OCI-M2 (cell line): ENCODE data around the gene KCNAB2.

ENCODE experiments used
- DNase-seq: peaks from one replicate; lab custom pipeline; 2025; ENCODE audit not compliant: unreplicated experiment; lab: John Stamatoyannopoulos, UW

KCNAB2 gene

DNA sequence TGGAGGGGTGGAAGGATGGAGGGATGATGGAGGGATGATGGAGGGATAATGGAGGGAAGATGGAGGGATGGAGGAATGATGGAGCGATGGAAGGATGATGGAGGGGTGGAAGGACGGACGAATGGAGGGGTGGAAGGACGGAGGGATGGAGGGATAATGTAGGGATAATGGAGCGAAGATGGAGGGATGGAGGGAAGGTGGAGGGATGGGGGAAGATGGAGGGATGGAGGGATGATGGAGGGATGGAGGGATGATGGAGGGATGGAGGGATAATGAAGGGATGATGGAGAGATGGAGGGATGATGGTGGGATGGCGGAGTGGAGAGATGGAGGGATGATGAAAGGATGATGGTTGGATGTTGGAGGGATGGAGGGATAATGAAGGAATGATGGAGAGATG lies 61.3 kb downstream of the KCNAB2 start:
- no peak for DNase-seq

DNA sequence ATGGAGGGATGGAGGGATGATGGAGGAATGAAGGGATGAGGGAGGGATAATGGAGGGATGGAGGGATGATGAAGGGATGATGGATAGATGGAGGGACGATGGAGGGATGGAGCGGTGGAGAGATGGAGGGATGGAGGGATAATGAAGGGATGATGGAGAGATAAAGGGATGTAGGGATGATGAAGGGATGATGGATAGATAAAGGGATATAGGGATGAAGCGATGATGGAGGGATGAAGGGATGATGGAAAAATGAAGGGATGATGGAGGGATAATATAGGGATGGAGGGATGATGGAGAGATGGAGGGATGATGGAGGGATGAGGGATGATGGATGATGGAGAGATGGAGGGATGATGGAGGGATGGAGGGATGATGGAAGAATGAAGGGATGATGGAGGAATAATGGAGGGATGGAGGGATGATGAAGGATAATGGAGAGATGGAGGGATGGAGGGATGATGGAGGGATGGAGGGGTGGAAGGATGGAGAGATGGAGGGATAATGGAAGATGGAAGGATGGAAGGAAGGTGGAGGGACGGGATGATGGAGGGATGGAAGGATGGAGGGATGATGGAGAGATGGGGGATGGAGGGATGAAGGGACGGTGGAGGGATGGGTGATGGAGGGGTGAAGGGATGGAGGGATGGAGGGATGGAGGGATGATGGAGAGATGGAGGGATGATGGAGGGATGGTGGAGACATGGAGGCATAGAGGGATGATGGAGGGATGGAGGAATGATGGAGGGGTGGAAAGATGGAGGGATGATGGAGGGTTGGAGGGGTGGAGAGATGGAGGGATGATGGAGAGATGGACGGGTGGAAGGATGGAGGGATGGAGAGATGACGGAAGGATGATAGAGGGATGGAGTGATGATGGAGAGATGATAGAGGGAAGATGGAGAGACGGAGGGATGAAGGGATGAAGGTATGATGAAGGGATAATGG lies 62.0 kb downstream of the KCNAB2 start:
- no peak for DNase-seq

DNA sequence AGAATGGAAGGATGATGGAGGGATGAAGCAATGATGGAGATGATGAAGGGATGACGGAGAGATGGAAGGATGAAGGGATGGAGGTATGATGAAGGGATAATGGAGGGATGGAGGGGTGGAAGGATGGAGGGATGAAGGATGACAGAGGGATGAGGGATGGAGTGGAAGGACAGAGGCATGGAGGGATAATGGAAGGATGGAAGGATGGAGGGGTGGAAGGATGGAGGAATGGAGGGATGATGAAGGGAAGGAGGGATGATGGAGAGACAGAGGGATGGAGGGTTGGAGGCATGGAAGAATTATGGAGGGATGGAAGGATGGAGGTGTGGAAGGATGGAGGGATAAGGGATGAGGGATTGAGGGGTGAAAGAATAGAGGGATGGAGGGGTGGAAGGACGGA lies 62.8 kb downstream of the KCNAB2 start:
- no peak for DNase-seq

DNA sequence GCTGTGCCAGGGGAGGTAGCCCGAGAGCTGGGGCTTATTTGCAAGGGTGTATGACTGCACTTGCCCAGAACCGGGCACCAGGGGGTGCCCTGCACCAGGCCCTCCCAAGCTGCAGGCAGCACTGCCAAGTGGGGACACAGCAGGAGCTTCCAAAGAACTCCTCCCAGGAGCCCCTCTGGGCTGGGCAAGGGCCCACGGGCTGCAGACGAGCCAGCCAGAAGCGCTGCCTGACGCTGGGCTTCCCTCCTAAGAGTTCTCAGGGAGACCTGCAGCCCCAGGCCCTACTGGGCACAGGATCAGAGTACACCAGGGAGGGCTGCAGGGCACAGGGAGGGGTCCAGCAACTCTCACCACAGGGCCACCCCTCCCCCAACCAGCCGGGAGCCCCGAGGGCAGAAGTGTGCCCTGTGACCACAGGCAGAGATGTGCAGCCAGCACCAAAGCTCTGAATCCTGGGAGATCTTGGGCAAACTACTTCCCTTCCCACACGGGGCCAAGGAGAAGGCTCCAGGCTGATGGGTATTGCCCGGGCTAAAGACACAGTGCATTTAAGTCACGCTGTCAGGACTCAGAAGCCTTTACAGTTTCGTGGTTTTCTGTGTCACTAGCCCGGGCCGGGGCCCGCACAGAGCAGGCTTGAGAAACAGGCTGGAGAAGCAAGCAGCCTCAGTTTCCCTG lies 63.4 kb downstream of the KCNAB2 start:
- no peak for DNase-seq

DNA sequence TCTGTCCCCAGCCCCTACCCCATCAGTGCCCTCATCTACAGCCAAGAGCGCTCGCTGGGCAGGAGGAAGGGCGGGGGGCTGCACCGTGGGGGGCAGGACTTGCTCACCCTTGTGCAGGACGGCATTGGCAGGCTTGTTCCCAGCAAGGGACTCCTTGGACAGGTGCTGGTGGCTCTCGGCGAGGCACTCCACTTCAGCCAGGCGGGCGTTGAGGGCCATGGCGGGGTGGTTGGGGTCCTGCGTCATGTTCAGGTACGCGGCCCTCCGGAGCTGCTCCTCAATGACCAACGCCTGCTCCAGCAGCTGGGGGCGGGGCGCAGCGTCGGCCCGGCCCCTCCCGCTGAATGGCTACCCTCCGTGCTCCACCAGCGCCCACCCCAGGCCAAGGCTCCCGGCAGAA lies 64.0 kb downstream of the KCNAB2 start:
- no peak for DNase-seq

DNA sequence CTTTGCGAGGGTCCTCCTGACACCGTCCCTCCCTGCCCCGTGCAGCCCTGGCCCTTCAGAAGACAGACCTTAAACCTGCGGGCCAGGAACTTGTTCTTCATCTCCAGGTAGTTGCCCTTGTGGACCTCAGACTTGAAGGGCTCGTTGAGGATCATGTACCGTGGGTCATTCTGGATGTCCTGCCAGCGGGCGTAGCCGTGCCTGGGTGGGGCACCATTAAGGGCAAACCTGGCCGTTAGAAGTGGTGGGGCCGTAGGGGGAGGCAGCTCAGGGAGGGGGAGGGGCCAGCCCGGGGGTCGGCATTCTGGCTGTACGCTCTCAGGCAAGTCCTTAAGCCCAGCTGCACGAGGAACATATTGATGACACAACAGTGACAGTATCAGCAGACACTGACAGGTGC lies 64.6 kb downstream of the KCNAB2 start:
- no peak for DNase-seq

DNA sequence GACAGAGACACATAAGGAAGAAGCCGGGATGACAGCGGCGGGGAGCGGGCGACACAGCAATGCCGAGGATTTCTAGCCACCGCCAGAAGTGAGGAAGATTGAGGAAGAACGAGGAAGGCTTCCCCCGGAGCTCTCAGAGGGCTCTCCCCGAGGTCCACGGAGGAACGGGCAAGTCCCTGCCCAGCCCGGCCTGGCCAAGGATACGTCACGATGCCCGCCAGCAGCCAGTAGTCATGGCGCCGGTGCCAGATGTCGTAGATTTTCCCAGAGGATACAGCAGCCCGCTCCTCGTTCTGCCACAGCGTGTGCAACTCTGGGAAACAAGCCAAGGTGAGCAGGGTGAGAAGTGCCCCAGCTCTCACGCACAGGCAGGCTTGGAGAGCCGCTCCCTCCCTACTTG lies 65.9 kb downstream of the KCNAB2 start:
- no peak for DNase-seq

DNA sequence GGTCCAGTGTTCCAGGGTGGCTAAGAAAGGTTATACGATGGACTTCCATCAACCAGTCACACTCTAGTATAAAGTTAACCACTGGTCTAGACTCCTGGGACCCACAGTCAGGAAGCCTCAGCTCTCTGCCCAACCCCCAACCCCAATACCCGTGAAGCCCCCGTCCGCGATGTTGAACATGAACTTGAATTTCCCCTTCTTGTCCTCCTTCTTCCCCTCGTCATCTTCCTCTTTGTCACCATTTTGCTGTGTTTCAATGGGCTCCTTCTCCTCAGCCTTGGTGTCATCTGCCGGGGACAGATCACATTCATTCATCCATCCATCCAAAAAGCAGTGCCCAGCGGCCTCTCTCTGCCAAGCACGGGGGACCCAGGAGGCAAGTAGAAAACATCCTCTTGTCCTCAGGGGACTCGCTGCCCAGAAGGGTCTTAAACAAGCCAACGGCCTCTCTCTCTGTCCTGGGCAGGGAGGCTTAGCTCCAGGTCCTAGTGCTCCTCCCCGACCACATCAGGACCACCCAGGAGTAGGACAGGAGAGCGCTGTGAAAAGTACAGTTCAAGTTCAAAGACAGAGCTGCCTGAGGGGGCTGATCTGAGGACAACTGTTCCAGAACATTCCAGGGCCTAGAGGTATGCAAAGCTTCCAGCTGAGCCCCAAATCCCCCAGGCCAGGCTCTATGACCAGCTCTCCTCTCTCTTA lies 66.5 kb downstream of the KCNAB2 start:
- DNase-seq, result no peak

DNA sequence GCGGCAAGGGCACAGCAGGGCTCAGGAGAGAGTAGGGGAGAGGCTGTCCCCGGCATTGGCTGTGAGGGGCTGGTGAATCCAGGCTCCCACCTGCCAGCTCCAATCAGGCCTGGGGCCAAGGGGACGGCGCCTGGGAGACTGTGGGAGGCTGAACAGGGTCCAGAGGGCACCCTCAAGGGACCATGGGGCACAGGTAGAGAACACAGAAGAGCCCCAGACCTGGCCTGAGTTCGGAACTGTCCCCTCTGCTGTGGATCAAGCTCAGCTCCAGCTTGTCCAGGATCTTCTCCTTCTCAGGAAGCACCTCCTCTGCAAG lies 67.0 kb downstream of the KCNAB2 start:
- no peak for DNase-seq

DNA sequence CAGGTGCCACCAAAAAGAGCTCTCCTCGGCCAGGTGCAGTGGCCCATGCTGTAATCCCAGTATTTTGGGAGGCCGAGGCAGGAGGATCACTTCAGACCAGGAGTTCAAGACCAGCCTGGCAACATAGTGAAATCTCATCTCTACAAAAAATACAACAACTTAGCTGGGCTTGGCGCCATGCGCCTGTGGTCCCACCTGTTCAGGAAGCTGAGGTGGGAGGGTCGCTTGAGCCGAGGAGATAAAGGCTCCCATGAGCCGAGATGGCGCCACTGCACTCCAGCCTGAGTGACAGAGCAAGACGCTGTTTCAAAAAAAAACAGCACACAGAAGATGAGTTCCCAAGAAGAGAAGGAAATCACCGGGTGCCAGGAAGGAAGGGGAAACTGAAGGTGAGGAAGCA lies 67.4 kb downstream of the KCNAB2 start:
- no peak for DNase-seq

DNA sequence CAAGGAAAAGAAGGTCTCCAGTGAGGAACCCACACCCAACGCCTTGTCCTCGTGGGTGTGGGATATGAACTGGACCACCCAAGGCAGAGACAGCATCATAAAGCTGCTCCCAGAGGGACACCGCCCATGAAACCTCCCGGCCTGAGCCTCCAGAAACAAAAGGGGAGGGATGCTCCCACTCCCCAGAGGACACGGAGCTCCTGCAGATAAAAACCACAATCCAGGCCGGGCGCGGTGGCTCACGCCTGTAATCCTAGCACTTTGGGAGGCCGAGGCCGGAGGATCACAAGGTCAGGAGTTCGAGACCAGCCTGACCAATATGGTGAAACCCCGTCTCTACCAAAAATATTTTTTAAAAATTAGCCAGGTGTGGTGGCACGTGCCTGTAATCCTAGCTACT lies 68.1 kb downstream of the KCNAB2 start:
- DNase-seq, result no peak

DNA sequence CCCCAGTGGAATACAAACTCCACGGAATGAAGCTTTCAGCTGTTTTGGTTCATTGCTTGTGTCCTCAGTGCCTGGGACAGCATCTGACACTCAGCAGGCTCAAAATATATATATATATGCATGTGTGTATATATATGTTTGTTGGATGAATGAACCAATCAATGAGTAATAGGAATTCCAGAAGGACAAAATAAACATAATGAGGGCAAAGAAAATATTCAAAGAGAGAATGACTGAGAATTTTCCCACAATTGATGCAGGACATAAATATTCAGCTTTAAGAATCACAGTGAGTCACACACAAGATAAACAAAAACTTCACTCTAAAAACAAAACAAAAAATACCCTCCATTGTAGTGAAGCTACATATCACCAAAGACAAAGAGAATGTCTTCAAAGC lies 70.4 kb downstream of the KCNAB2 start:
- DNase-seq, result no peak

DNA sequence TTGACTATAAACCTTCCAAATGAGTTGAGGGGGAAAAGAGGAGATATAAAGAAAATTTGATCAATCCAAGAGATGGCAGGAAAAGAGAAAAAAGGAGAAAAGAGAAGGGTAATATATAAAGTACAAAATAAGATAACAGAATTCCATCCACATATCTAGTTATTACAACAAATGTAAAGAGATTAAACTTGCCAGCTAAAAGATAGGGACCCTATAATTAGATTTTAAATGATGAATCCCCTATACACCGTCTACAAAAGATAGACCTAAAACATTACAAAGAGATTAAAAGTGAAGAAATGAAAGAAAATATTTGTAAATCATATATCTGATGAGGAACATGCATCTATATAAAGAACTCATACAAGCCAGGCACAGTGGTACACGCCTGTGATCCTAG lies 71.4 kb downstream of the KCNAB2 start:
- DNase-seq, result no peak

DNA sequence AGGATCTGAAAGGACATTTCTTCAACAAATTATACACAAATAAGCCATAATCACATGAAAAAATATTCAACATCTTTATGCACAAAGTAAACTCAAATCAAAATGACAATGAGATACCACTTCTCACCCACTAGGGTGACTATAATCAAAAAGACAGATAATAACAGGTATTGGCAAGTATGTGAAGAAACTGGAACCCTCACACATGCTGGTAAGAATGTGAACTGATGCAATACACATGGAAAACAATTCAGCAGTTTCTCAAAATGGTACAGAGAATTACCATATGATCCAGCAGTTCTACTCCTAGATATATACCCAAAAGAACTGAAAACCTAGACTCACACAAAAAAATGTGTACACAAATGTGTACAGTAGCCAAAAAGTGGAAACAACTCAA lies 71.9 kb downstream of the KCNAB2 start:
- no peak for DNase-seq

DNA sequence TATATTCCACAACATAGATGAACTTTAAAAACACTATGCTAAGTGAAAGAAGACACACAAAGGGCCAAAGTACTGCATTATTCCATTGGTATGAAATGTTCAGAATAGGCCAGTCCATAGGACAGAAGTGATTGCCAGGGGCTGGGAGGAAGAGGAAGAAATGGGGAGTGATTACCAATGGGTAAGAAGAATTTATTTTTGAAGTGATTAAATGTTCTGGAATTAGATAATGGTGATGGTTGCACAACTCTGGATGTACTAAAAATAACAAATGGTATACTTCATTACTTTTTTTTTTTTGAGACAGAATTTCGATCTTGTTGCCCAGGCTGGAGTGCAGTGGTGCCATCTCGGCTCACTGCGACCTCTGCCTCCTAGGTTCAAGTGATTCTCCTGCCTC lies 72.7 kb downstream of the KCNAB2 start:
- no peak for DNase-seq

DNA sequence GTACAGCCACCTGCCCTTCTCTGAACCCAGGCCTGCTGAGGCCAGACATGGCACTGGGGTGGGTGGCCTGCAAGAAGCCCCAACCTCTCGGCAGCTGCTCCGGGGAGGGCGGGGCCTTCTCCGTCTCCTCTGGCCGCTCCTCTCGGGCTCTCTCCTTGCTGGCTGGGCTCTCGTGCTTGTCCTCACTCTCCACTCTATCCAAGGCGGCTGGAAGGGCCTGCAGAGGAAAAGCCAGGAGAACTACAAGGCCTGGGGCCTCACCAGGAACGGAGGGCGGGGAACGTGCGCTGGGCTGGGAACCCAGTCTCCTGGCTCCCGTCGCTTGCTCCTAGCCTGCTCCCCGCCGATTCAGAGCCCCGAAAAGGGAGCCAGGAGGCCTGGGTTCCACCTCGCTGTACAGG lies 75.3 kb downstream of the KCNAB2 start:
- no peak for DNase-seq

DNA sequence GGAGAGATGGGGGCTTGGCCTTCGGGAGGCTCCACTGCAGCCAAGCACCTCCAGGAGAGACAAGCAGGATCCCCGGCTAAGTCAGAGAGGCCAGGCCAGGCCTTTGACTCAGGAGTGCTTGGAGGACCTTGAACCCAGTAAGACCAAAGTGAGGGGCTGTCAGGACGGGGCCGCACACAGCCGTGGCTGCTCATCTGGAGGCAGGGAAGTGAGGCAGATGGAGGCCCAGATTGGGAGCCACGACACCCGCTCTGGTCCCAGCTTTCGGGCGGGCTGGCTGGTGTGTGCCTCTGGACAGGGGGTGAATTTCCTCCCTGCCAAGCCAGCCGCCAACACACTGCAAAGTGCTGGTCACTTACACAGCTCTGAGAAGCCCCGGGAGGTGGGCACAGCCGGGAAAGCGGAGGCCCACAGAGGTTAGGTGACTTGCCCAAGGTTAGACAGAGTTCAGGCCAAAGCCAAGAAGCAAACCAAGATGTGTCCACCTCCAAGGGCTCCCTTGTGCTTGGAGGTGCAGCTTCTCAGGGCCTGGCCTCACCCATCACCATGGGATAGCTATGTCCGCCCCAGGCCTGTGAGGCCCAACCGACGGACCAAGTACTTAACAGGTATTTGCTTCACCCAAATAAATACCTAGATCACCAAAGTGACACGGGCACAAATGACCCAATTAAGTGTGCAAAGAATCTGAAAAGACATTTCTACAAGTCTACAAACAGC lies 76.1 kb downstream of the KCNAB2 start:
- no peak for DNase-seq

DNA sequence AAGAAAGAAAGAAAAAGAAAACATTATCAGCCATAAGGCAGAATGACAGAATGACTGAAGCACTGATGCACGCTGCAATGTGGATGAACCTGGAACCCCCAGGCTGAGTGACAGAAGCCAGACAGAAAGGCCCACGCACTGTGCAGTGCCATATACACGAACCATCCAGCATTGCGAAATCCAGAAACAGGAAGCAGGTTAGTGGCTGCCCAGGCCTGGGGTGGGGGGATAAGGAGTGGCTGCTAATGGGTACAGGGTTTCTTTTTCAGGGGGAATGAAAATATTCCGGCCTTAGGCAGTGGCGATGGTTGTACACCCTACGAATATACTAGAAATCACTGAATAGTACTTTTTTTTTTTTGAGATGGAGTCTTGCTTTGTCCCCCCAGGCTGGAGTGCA lies 77.4 kb downstream of the KCNAB2 start:
- no peak for DNase-seq

DNA sequence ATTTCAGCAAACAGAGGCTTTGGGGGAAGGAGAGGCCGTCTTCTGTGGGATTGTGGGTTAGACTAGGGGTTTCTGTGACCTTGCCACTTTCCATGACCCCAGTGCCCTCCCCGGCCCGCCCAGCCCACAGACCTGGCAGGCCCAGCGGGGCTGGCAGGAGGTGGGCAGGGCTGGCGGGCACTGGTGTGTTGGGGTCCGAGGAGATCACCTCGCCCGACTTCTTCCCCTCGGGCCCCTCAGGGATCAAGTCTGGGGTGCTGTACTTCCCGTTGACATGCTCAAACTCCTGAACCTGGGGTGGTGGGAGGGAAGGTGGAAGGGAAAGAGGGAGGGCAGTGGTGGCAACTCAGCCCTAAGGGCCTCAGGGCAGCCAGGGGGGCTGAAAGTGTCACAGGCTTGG lies 78.1 kb downstream of the KCNAB2 start:
- DNase-seq, result no peak

DNA sequence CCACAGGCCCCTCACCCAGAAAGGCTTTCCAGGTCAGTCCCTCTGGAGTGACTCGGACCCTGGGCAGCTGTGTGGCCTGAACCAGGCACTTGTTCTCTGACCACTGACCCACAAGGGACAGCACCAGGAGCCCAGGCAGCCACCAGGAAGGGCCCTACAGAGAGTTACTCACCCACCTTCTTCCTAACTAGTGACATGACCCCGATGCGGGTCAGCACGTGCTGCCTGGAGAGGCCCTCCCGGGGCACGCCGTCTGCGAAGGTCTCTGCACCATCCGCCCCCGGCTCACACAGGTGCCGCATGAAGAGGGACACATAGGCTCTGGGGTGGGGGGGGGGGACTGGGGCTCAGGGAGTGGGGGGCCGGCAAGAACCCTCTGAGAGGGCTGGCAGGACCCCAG lies 78.7 kb downstream of the KCNAB2 start:
- DNase-seq, result no peak

DNA sequence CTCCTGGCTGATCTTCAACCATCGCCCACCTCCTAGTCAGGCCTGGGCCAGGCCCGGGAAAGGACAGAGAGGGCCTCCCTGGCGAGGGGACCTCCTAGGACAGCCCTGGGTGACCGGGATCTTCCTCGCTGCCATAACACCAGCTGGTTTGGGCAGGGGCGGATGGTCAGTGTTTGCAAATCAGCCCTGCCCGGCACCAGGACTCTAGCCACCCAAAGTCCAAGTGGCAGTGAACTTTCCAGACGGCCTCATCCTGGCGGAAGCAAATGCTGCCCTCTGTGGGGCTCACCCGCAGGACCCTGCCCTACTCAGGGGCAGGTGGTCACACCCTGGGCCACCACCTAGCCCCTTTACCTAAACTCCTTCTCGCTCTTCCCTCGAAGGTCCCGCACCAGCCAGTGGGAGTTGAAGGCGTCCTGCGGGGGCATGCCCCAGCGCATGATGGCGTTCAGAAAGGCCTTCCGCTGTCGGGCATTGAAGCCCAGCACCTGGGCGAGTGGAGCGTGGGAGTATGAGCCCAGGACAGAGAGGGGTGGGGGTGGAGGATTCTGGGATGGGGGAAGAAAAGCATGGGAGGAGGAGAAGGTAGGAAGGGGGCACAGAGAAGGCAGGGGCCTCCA lies 79.2 kb downstream of the KCNAB2 start:
- no peak for DNase-seq
